Esophagus muscularis mucosa (tissue), 4 donors: ENCODE results near the gene ARHGEF39.

Experiments
- EP300 ChIP-seq: sonication (generic); formaldehyde crosslinking; IDR thresholded peaks from one replicate; pipeline ENCODE4 v1.6.1; 2017; ENCODE audit warnings: antibody characterized with exemption
- POLR2A ChIP-seq: fragments of 450-650 bp; IDR thresholded peaks from one replicate; pipeline ENCODE4 v1.6.1; 2017; ENCODE audit warnings: antibody characterized with exemption, moderate library complexity, mild to moderate bottlenecking, low read depth
- POLR2AphosphoS5 ChIP-seq, 2 donors: sonication (generic); formaldehyde crosslinking; IDR thresholded peaks; one replicate each; pipeline ENCODE4 v1.6.1; 2017; ENCODE audit warnings: antibody characterized with exemption in 2 of 2
- TF ChIP-seq, protein P1 (sequence below), 3 experiments: fragments of 200-600 bp in 2 of 3; fragments of 450-650 bp in 1 of 3; sonication (generic) in 2 of 3; IDR thresholded peaks; one replicate each; pipeline ENCODE4 v1.5.1; 2017 to 2019; ENCODE audit warnings: antibody characterized with exemption in 3 of 3, mild to moderate bottlenecking in 2 of 3, moderate library complexity in 1 of 3

DNA sequence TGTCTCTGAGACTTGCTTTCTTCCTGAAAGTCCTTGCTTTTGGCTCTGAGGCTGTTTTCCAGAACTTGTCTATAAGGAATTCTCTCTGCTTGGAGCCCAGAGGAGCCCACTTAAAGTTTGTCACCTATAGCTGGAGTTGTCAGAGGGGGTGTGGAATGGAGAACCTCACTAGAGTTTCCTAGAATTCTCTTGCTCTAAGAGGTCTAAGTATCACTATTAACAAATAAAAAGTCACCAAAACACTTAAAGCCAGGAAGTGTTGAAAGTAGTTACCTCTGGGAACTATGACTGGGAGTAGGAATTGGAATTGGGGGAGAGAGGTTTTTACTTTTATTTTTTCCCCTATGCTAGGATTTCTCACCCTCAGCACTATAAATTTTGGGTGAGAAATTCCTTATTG is 29.3 kb downstream of the ARHGEF39 start:
- TF ChIP-seq, protein P1, sequence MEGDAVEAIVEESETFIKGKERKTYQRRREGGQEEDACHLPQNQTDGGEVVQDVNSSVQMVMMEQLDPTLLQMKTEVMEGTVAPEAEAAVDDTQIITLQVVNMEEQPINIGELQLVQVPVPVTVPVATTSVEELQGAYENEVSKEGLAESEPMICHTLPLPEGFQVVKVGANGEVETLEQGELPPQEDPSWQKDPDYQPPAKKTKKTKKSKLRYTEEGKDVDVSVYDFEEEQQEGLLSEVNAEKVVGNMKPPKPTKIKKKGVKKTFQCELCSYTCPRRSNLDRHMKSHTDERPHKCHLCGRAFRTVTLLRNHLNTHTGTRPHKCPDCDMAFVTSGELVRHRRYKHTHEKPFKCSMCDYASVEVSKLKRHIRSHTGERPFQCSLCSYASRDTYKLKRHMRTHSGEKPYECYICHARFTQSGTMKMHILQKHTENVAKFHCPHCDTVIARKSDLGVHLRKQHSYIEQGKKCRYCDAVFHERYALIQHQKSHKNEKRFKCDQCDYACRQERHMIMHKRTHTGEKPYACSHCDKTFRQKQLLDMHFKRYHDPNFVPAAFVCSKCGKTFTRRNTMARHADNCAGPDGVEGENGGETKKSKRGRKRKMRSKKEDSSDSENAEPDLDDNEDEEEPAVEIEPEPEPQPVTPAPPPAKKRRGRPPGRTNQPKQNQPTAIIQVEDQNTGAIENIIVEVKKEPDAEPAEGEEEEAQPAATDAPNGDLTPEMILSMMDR (IDR thresholded peaks at IDR 0.05): no peak
- TF ChIP-seq POLR2A (no peak), EP300 (no peak), POLR2AphosphoS5 (IDR thresholded peaks at IDR 0.05) (no peak)
